GM18951 (cell line): ENCODE results near the gene NUMBL.

Source experiments
- POLR2A ChIP-seq: IDR thresholded peaks from 4 replicates; pipeline ENCODE4 v1.6.1; 2011; ENCODE audit warnings: mild to moderate bottlenecking; ENCODE audit not compliant: insufficient read length, insufficient read depth; ENCODE audit errors: extremely low read depth
- in situ Hi-C: fragments of 300-500 bp; cut with MboI; formaldehyde crosslinking; loops from one replicate; pipeline ENCODE4 v1.12.0; 2022; ENCODE audit warnings: low sequenced_read_pairs, mixed read lengths, inconsistent platforms; ENCODE audit not compliant: unreplicated experiment

Gene NUMBL

GRCh38 chr19:40620161-40620485 lies 70.3 kb downstream of the NUMBL start:
- in situ Hi-C loops = no loop called here
- TF ChIP-seq POLR2A = no peak

- no peak for TF ChIP-seq POLR2A
- in situ Hi-C loops = no loop called here
These were observed 70.9 kb downstream of the NUMBL start for GRCh38 chr19:40619333-40620160.

DNA sequence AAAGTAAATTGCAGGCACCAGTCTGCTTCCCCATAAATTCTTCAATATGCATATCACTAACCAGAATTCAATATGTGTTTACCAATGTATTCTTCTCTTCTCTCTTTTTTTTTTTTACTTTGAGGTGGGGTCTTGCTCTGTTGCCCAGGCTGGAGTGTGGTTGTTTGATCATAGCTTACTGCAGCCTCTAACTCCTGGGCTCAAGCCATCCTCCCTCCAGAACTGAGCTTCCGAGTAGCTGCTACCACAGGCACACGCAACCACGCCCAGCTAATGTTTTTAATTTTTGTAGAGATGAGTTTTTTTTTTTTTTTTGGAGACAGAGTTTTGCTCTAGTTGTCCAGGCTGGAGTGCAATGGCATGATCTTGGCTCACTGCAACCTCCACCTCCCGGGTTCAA lies 72.5 kb downstream of the NUMBL start:
- TF ChIP-seq POLR2A = no peak
- in situ Hi-C loops = no loop called here

DNA sequence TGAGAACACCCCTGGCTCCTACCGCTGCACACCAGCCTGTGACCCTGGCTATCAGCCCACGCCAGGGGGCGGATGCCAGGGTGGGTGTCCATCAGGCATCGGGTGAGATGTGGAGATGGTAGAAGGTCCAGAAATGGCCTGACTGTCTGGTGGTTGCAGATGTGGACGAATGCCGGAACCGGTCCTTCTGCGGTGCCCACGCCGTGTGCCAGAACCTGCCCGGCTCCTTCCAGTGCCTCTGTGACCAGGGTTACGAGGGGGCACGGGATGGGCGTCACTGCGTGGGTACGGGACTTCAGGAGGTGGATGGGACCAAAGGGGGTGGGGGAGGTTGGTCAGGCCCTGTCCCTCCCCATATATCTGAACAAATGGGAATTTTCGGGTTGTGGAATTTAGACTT lies 73.5 kb downstream of the NUMBL start:
- in situ Hi-C loops = no loop called here
- no peak for TF ChIP-seq POLR2A

DNA sequence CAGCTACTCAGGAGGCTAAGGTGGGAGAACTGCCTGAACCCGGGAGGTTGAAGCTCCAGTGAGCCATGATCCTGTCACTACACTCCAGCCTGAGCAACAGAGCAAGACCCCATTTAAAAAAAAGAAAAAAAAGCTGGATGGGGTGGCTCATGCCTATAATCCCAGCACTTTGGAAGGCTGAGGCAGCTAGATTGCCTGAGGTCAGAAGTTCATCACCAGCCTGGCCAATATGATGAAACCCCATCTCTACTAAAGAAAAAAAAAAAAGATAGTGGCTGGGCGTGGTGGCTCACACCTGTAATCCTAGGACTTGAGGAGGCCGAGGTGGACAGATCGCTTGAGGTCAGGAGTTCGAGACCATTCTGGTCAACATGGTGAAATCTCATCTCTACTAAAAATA lies 74.3 kb downstream of the NUMBL start:
- TF ChIP-seq POLR2A = no peak
- in situ Hi-C loops = no loop called here
